OCI-LY3 (cell line): ENCODE results near the gene GSG1L.

Experiments
- CTCF ChIP-seq: fragments of 200-600, 300-600 bp; sonication (generic); IDR thresholded peaks from 2 replicates; pipeline ENCODE4 v1.5.1; 2014; ENCODE audit warnings: antibody characterized with exemption, low read length, low read depth
- EZH2phosphoT487 ChIP-seq: fragments of 200-600 bp; shearing (Covaris generic); IDR thresholded peaks from 2 replicates; pipeline ENCODE4 v1.6.1; 2018; ENCODE audit warnings: antibody characterized with exemption, mixed run types, low read depth

GRCh38 chr16:27764427-27764826 lies 299.1 kb downstream of the GSG1L start:
- TF ChIP-seq CTCF (no peak), EZH2phosphoT487 (no peak)
